ENCODE measurements around the gene PIK3C2B. TPM values are rescaled to one million over a fixed set of nuclear protein-coding genes. Genes with fewer than 3 reads are reported as not detected.

Gene PIK3C2B
- total and polyA plus RNA-seq, 2 donors from 2014 or later, result 2.5 to 36.4 TPM

GRCh38 chr1:204478921-204479320, 15.7 kb downstream of the PIK3C2B start:
- Histone ChIP-seq H3K27ac (ENCODE audit: low read depth in 2 of 2, low read length in 2 of 2) (no peak overlapping the region), H3K9me3 (ENCODE audit: control insufficient read depth in 2 of 3, insufficient read depth in 1 of 3, low read length in 3 of 3) (no peaks in the 10 kb centered on the region), H3K27me3 (ENCODE audit: control insufficient read depth, insufficient read depth, low read length) (no peaks in the 10 kb centered on the region), H3K9ac (ENCODE audit: low read length in 3 of 3) (no peak overlapping the region), H3K36me3 (ENCODE audit: control insufficient read depth in 2 of 3, insufficient read depth in 3 of 3, low read length in 3 of 3) (no peaks in the 10 kb centered on the region), H3K4me3 (ENCODE audit: low read length in 3 of 3) (no peak overlapping the region), H3K4me1 (ENCODE audit: control insufficient read depth in 2 of 3, insufficient read depth in 2 of 3, low read depth in 1 of 3, low read length in 3 of 3) (peaks cover 0 to 57% (median 30%) of the 10 kb centered on the region in 3 donors)
- FAIRE-seq (no peak), DNase-seq (no peak)
- no peak for TF ChIP-seq CTCF (IDR thresholded peaks at IDR 0.05; ENCODE audit: borderline replicate concordance, extremely low read depth, insufficient read depth)
- intact Hi-C loops (cut with DNase I), result no loop called here

GRCh38 chr1:204478172-204478899, 16.3 kb downstream of the PIK3C2B start:
- H3K9me3 ChIP-seq (ENCODE audit: control insufficient read depth in 2 of 3, insufficient read depth in 1 of 3, low read length in 3 of 3), result no peaks in the 10 kb centered on the region
- H3K27ac ChIP-seq (ENCODE audit: low read depth in 2 of 2, low read length in 2 of 2), result no peak overlapping the region
- intact Hi-C loops (cut with DNase I), result no loop called here
- no peak overlapping the region for H3K9ac ChIP-seq (ENCODE audit: low read length in 3 of 3)
- no peak overlapping the region for H3K4me3 ChIP-seq (ENCODE audit: low read length in 3 of 3)
- FAIRE-seq (no peak), DNase-seq (peak in 4 of 5 donors; percentile 59 to 66 (median 61))
- peaks cover 0 to 52% (median 30%) of the 10 kb centered on the region in 3 donors for H3K4me1 ChIP-seq (ENCODE audit: control insufficient read depth in 2 of 3, insufficient read depth in 2 of 3, low read depth in 1 of 3, low read length in 3 of 3)
- no peaks in the 10 kb centered on the region for H3K27me3 ChIP-seq (ENCODE audit: control insufficient read depth, insufficient read depth, low read length)
- TF ChIP-seq CTCF (IDR thresholded peaks at IDR 0.05; ENCODE audit: borderline replicate concordance, extremely low read depth, insufficient read depth), result no peak
- H3K36me3 ChIP-seq (ENCODE audit: control insufficient read depth in 2 of 3, insufficient read depth in 3 of 3, low read length in 3 of 3), result no peaks in the 10 kb centered on the region

GRCh38 chr1:204477036-204477740, 17.4 kb downstream of the PIK3C2B start:
- DNase-seq (no peak), FAIRE-seq (no peak)
- Histone ChIP-seq H3K36me3 (ENCODE audit: control insufficient read depth in 2 of 3, insufficient read depth in 3 of 3, low read length in 3 of 3) (no peaks in the 10 kb centered on the region), H3K9me3 (ENCODE audit: control insufficient read depth in 2 of 3, insufficient read depth in 1 of 3, low read length in 3 of 3) (no peaks in the 10 kb centered on the region), H3K27me3 (ENCODE audit: control insufficient read depth, insufficient read depth, low read length) (no peaks in the 10 kb centered on the region), H3K27ac (ENCODE audit: low read depth in 2 of 2, low read length in 2 of 2) (no peak overlapping the region), H3K4me1 (ENCODE audit: control insufficient read depth in 2 of 3, insufficient read depth in 2 of 3, low read depth in 1 of 3, low read length in 3 of 3) (peaks cover 0 to 50% (median 22%) of the 10 kb centered on the region in 3 donors), H3K9ac (ENCODE audit: low read length in 3 of 3) (no peak overlapping the region), H3K4me3 (ENCODE audit: low read length in 3 of 3) (no peak overlapping the region)
- TF ChIP-seq CTCF (IDR thresholded peaks at IDR 0.05; ENCODE audit: borderline replicate concordance, extremely low read depth, insufficient read depth), result no peak
- intact Hi-C loops (cut with DNase I), result no loop called here
